Adrenal gland (tissue), 5 donors: ENCODE data around the gene MAGI2.

Source experiments
- POLR2A ChIP-seq, 2 donors: fragments of 450-650 bp; IDR thresholded peaks; one replicate each; pipeline ENCODE4 v1.6.1; 2017; ENCODE audit warnings: antibody characterized with exemption in 2 of 2, mild to moderate bottlenecking in 2 of 2, moderate library complexity in 1 of 2
- TF ChIP-seq, protein P1 (sequence below), 6 experiments: fragments of 450-650 bp in 4 of 6; fragments of 200-600 bp in 2 of 6; sonication (generic) in 1 of 6; IDR thresholded peaks; 1 replicate in 5 of 6; 2 replicates in 1 of 6; pipeline versions ENCODE4 v1.5.1 to v1.8.0; 2016 to 2021; ENCODE audit warnings: antibody characterized with exemption in 6 of 6, mild to moderate bottlenecking in 2 of 6, moderate library complexity in 1 of 6
- donor health status: DM: no; HTN: no; CAD: no.

DNA sequence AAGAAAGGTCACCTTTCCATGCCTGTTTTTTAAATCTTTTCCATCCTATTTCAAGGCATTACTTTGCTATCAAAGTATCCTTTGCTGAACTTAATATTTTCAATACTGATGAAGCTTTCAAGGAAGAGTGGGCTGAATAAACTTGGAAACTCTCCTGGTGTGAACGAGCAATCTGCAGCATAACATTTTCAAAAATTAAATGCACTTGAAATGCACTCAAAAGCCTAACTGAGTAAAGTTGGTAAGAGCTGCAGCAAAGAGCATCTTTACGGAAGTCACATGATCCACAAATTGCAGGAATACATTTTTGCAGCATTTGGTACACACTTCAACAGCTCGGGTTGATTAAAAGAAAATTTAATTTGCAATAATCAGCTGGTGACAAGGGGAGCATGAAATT, 1287.6 kb downstream of the MAGI2 start:
- TF ChIP-seq, protein P1, sequence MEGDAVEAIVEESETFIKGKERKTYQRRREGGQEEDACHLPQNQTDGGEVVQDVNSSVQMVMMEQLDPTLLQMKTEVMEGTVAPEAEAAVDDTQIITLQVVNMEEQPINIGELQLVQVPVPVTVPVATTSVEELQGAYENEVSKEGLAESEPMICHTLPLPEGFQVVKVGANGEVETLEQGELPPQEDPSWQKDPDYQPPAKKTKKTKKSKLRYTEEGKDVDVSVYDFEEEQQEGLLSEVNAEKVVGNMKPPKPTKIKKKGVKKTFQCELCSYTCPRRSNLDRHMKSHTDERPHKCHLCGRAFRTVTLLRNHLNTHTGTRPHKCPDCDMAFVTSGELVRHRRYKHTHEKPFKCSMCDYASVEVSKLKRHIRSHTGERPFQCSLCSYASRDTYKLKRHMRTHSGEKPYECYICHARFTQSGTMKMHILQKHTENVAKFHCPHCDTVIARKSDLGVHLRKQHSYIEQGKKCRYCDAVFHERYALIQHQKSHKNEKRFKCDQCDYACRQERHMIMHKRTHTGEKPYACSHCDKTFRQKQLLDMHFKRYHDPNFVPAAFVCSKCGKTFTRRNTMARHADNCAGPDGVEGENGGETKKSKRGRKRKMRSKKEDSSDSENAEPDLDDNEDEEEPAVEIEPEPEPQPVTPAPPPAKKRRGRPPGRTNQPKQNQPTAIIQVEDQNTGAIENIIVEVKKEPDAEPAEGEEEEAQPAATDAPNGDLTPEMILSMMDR (IDR thresholded peaks at IDR 0.05): no peak
- no peak for TF ChIP-seq POLR2A (IDR thresholded peaks at IDR 0.05)
